ENCODE measurements around the gene GLP1R.
A peak's percentile ranks its signal among the peaks of the same experiment; 100 is the strongest.

Gene GLP1R

GRCh38 chr6:39079197-39080125, 30.9 kb downstream of the GLP1R start:
- no peak for DNase-seq
- in situ Hi-C loops (cut with MboI; ENCODE audit: low pct_unique_long_range_greater_than_20kb, low sequenced_read_pairs): no loop called here

DNA sequence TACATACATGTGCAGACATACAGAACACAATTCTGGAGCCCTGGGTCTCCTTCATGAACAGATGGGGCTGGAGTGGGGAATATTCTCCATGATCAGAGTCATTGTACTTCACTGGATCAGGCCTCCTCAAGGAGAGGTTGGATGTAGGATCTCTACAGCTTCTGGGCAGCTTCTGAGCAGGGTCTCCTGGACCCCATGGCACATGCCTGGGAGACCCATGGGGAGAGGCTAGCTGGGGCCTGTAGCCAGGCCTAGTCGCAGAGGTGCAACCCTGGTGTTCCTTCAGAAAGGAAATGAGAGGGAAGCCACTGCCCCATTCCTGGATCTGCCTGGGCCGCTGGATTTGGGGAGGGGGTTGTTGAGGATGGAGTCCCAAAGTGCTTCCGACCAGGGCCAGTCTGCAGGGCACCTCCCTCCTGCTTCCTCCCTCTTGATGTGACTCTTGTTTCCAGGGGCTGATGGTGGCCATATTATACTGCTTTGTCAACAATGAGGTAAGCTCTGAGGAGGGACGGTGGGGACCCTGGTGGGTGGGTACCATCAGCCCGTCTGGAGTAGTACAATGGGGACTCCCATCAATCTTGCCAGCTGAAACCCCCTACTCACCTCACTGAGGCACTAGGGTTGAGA, 31.8 kb downstream of the GLP1R start:
- no peak for DNase-seq
- in situ Hi-C loops (cut with MboI; ENCODE audit: low pct_unique_long_range_greater_than_20kb, low sequenced_read_pairs): no loop called here

GRCh38 chr6:39082310-39082709, 33.7 kb downstream of the GLP1R start:
- in situ Hi-C loops (cut with MboI; ENCODE audit: low pct_unique_long_range_greater_than_20kb, low sequenced_read_pairs): no loop called here

GRCh38 chr6:39083231-39083634, 34.7 kb downstream of the GLP1R start:
- DNase-seq: no peak

More at GRCh38 chr6:39082310-39082709, 33.7 kb downstream of the GLP1R start:
- no peak for DNase-seq

GRCh38 chr6:39084506-39084905, 35.9 kb downstream of the GLP1R start:
- in situ Hi-C loops (cut with MboI; ENCODE audit: low pct_unique_long_range_greater_than_20kb, low sequenced_read_pairs): no loop called here
- DNase-seq: no peak

More at GRCh38 chr6:39083231-39083634, 34.7 kb downstream of the GLP1R start:
- in situ Hi-C loops (cut with MboI; ENCODE audit: low pct_unique_long_range_greater_than_20kb, low sequenced_read_pairs): no loop called here

- no peak for DNase-seq
- in situ Hi-C loops (cut with MboI; ENCODE audit: low pct_unique_long_range_greater_than_20kb, low sequenced_read_pairs): no loop called here
These were observed 36.7 kb downstream of the GLP1R start for GRCh38 chr6:39085129-39085797.

GRCh38 chr6:39086294-39086693, 37.7 kb downstream of the GLP1R start:
- in situ Hi-C loops (cut with MboI; ENCODE audit: low pct_unique_long_range_greater_than_20kb, low sequenced_read_pairs): no loop called here
- DNase-seq: no peak

DNA sequence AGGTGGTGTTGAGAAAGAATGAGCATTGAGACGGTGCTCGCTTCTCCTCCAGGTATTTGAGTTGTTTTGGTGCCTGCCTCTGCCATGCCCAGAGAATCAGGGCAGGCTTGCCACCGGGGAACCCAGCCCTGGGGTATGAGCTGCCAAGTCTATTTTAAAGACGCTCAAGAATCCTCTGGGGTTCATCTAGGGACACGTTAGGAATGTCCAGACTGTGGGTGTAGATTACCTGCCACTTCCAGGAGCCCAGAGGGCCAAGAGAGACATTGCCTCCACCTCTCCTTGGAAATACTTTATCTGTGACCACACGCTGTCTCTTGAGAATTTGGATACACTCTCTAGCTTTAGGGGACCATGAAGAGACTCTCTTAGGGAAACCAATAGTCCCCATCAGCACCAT, 38.1 kb downstream of the GLP1R start:
- no peak for DNase-seq
- in situ Hi-C loops (cut with MboI; ENCODE audit: low pct_unique_long_range_greater_than_20kb, low sequenced_read_pairs): no loop called here

GRCh38 chr6:39087197-39087596, 38.6 kb downstream of the GLP1R start:
- in situ Hi-C loops (cut with MboI; ENCODE audit: low pct_unique_long_range_greater_than_20kb, low sequenced_read_pairs): no loop called here
- no peak for DNase-seq

GRCh38 chr6:39088331-39088730, 39.8 kb downstream of the GLP1R start:
- peak; percentile 35 for DNase-seq
- in situ Hi-C loops (cut with MboI; ENCODE audit: low pct_unique_long_range_greater_than_20kb, low sequenced_read_pairs): no loop called here

GRCh38 chr6:39090036-39090435, 41.5 kb downstream of the GLP1R start:
- peak; percentile 61 for DNase-seq
- in situ Hi-C loops (cut with MboI; ENCODE audit: low pct_unique_long_range_greater_than_20kb, low sequenced_read_pairs): no loop called here

DNA sequence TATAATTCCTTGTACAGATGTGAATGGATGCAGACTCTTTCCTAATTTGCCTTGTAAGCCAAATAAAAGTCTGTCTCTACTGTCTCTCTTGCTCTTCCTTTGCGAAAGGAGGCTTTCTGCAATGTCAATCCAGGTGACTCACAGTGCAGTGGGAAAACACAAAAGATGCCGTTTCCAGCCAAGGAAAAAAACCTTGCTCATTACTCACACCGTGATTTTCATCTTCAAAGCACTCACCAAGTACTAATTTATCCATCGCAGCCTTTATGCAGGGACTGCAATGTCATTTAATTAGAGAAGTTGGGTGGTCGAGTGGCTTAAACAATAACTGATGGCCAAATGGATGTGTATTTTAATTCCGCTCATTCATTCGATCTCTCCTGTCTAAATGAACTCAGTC, 42.6 kb downstream of the GLP1R start:
- no peak for DNase-seq
- in situ Hi-C loops (cut with MboI; ENCODE audit: low pct_unique_long_range_greater_than_20kb, low sequenced_read_pairs): no loop called here

GRCh38 chr6:39092124-39092523, 43.5 kb downstream of the GLP1R start:
- in situ Hi-C loops (cut with MboI; ENCODE audit: low pct_unique_long_range_greater_than_20kb, low sequenced_read_pairs): no loop called here
- DNase-seq: peak; percentile 22

DNA sequence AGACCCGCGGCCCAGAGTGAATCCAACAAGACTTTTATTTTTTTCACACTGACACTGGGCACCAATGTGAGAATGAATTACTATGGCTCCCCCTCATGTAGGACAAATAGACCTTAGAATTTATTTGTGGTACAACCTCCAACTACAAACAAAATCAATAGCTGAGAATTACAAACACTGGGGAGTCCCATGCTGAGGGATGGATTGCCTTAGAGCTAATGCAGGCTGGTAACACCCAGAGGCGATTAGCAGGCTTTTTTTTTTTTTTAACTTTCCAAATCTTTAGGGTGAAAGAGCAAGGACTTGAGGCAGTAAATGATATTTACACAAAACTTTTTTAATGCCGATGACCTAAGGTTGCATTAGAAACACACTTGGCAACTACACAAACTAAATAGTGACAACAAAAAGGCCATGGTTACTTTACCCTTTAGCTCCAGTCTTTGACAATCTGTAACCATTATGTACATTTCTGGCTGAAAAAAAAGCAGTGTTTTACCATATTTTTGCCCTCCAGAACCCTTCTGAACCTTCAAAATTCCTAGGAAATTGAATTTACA, 44.6 kb downstream of the GLP1R start:
- in situ Hi-C loops (cut with MboI; ENCODE audit: low pct_unique_long_range_greater_than_20kb, low sequenced_read_pairs): no loop called here
- DNase-seq: no peak

DNA sequence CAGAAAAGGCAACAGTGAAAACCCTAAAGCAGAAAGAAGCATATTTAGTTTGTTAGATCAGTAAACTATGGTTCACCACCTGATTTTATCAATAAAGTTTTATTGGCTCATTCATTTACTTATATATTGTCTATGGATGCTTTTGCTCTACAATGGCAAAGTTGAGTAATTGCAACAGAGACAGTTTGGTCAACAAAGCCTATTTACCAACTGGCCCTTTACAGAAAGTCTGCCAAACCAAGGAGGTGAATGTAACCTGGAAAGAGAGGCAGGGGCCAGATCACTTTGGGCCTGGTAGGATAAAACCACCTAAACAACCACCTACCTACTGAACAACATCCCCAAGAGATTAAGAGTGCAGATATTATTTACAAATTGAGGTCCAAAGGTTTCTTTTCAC, 47.0 kb downstream of the GLP1R start:
- in situ Hi-C loops (cut with MboI; ENCODE audit: low pct_unique_long_range_greater_than_20kb, low sequenced_read_pairs): no loop called here
- no peak for DNase-seq

DNA sequence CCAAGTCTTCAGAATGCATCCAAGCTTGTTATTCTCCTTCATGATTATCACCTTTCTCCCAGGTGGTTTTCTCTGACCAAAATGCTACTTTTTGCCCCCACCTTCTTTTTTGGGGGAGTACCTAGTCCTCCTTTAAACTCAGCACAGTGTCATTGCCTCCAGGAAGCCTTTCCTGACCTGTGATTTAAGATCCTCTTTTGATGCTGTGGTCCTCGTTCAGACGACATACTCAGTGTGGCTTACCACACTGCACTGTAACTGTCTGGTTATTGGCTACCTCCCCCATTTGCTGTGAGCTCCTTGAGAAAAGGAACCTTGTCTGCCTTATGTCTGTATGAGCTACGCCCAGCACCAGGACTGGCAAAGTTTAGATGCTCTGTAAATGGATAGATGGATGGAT, 51.8 kb downstream of the GLP1R start:
- in situ Hi-C loops (cut with MboI; ENCODE audit: low pct_unique_long_range_greater_than_20kb, low sequenced_read_pairs): no loop called here
- peak; percentile 26 for DNase-seq

DNA sequence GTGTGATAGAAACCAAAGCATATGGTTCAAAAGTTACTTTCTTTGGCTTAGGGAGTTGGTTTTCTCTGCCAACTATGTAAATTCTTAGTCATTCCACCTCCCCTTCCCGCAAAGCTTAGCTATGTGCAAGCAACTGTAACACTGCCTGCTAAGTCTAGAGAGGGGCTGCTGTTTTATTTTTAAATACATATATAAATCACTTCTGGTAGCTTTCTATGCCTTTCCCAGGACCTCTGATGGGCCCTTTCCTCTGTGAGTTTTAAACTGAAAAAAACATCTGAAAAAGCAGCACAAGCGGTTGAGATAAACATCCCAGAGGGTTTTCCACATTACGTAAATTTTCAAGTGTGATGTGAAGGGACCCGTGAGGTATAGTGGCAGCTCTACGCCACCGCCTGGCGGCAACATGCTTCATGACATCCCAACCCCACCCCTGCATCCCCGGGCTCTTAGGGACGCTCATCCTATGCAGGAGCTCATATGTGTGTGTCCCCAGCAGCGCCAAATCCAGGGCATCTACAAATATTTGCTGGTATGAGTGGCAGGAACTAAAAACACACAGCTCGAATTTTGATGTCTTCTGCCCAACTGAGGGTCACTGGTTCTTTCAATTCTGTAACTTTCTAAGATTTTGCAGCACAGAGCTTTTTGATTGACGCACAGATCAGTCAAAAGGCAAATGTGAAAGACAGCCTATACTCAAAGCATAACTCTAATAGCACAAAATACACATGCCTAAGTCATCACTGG, 53.7 kb downstream of the GLP1R start:
- in situ Hi-C loops (cut with MboI; ENCODE audit: low pct_unique_long_range_greater_than_20kb, low sequenced_read_pairs): no loop called here
- DNase-seq: peak; percentile 74

- no peak for DNase-seq
- in situ Hi-C loops (cut with MboI; ENCODE audit: low pct_unique_long_range_greater_than_20kb, low sequenced_read_pairs): no loop called here
These were observed 54.2 kb downstream of the GLP1R start for GRCh38 chr6:39102821-39103136.

DNA sequence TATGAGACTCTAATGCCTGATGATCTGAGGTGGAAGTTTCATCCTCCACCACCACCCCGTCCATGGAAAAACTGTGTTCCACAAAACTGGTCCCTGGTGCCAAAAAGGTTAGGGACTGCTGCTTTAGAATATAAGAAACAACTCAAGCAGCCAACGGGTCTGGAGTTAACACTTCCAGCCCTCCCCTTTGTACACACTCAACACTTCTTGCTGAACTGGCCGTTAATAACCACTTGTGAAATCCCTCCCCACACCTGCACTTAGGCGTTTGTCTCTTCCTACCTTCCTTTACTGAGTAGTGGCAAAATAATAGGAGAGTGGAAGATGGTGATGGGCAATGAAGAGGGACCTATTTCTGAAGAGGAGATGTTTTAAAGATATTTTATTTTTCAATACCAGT, 55.9 kb downstream of the GLP1R start:
- in situ Hi-C loops (cut with MboI; ENCODE audit: low pct_unique_long_range_greater_than_20kb, low sequenced_read_pairs): no loop called here
- no peak for DNase-seq

Measured in KBM-7 (cell line).